HG02798 (cell line): ENCODE measurements around the gene OTP.

Experiments used
- ATAC-seq: cut with Tn5 transposase; IDR thresholded peaks from one replicate; pipeline ENCODE4 v1.9.1; 2021; ENCODE audit warnings: mild to moderate bottlenecking; ENCODE audit not compliant: unreplicated experiment, poor library complexity

Gene OTP

GRCh38 chr5:77640589-77641396 lies 2.3 kb upstream of the OTP start:
- ATAC-seq: no peak

GRCh38 chr5:77638763-77639671 lies 504 bp upstream of the OTP start:
- no peak for ATAC-seq

- no peak for ATAC-seq
Observed at GRCh38 chr5:77637170-77637997, 1.1 kb downstream of the OTP start.

GRCh38 chr5:77636641-77637169 lies 1.8 kb downstream of the OTP start:
- ATAC-seq: no peak

- ATAC-seq: no peak
Observed at GRCh38 chr5:77635917-77636640, 2.4 kb downstream of the OTP start.

- ATAC-seq: no peak
Observed at GRCh38 chr5:77635067-77635916, 3.2 kb downstream of the OTP start.

- no peak for ATAC-seq
Observed at GRCh38 chr5:77633709-77634108, 4.8 kb downstream of the OTP start.

GRCh38 chr5:77633207-77633675 lies 5.3 kb downstream of the OTP start:
- ATAC-seq: no peak

- ATAC-seq: no peak
Observed at GRCh38 chr5:77632526-77633206, 5.8 kb downstream of the OTP start.

- peak; percentile 93 for ATAC-seq
Observed at GRCh38 chr5:77630114-77630680, 8.3 kb downstream of the OTP start.

- ATAC-seq: no peak
Observed at GRCh38 chr5:77629509-77630113, 8.9 kb downstream of the OTP start.

GRCh38 chr5:77628840-77629508 lies 9.5 kb downstream of the OTP start:
- no peak for ATAC-seq

GRCh38 chr5:77627869-77628674 lies 10.4 kb downstream of the OTP start:
- no peak for ATAC-seq

- ATAC-seq: no peak
Observed at GRCh38 chr5:77623203-77623740, 15.2 kb downstream of the OTP start.

- ATAC-seq: no peak
Observed at GRCh38 chr5:77621440-77621839, 17.1 kb downstream of the OTP start.

GRCh38 chr5:77620405-77620804 lies 18.1 kb downstream of the OTP start:
- no peak for ATAC-seq
